ENCODE measurements around the gene ADRA2C. TPM values are rescaled to one million over a fixed set of nuclear protein-coding genes. Genes with fewer than 3 reads are reported as not detected.

The ADRA2C gene
- total and polyA plus RNA-seq, 8 donors, result 1.1 to 6.8 (median 3.0) TPM

DNA sequence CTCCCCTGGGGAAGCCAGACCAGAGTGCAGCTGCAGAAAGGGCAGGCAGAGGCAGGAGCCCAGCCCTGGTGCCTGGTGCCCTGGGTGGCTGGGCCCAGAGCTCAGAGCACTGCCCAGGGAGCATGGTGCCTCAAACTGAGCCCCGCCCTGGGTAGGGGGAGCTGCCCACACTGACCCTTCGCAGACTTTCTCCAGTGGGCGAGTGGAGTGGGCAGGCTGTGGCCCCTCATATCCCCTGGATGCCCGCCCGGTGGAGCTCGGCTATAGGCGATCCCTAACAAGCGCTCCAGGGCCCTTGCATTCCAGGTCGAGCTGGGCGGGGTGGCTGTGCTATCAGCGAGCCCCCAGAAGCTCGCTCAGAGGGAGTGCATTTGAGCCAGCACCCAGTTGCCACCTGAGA lies 17.1 kb upstream of the ADRA2C start:
- no peaks in the 10 kb centered on the region for H3K36me3 ChIP-seq
- H3K4me3 ChIP-seq, result no peak overlapping the region
- ATAC-seq, result no peak
- intact Hi-C loops (cut with DNase I), result no loop called here
- no peak overlapping the region for H3K27ac ChIP-seq
- DNase-seq, result peak in 1 of 6 donors; percentile 22
- FAIRE-seq, result no peak
- H3K27me3 ChIP-seq, result no peaks in the 10 kb centered on the region
- WGBS, 2 donors, result 57 to 64% methylated on average over 12 of the region's 12 CpGs
- TF ChIP-seq, protein P1, sequence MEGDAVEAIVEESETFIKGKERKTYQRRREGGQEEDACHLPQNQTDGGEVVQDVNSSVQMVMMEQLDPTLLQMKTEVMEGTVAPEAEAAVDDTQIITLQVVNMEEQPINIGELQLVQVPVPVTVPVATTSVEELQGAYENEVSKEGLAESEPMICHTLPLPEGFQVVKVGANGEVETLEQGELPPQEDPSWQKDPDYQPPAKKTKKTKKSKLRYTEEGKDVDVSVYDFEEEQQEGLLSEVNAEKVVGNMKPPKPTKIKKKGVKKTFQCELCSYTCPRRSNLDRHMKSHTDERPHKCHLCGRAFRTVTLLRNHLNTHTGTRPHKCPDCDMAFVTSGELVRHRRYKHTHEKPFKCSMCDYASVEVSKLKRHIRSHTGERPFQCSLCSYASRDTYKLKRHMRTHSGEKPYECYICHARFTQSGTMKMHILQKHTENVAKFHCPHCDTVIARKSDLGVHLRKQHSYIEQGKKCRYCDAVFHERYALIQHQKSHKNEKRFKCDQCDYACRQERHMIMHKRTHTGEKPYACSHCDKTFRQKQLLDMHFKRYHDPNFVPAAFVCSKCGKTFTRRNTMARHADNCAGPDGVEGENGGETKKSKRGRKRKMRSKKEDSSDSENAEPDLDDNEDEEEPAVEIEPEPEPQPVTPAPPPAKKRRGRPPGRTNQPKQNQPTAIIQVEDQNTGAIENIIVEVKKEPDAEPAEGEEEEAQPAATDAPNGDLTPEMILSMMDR (IDR thresholded peaks at IDR 0.05), result no peak
- no peaks in the 10 kb centered on the region for H3K4me1 ChIP-seq
- H3K9me3 ChIP-seq, result no peaks in the 10 kb centered on the region

DNA sequence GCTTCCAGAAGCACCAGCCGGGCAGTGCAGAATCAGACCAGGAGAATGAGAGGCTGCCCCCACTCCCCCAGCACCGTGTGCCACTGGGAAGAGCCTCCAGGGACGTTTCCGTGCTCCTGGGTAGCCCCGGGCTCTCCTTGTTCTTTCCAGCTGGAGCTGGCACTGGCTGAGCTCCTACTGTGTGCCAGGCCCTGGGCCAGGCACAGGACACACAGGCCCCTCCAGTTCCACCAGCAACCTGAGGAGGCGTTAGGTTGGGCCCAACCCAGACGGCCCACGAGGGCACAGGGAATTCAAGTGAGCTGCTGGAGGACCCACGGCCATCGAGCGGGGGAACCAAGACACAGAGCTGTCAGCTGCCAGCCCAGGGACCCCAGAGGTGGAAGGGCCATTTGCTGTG lies 15.9 kb upstream of the ADRA2C start:
- FAIRE-seq (no peak), ATAC-seq (no peak), DNase-seq (peak in 2 of 6 donors; percentile 8 to 45)
- Histone ChIP-seq H3K27me3 (no peaks in the 10 kb centered on the region), H3K27ac (no peak overlapping the region), H3K4me1 (no peaks in the 10 kb centered on the region), H3K4me3 (no peak overlapping the region), H3K36me3 (no peaks in the 10 kb centered on the region), H3K9me3 (no peaks in the 10 kb centered on the region)
- 52 to 66% methylated on average over 10 to 11 of the region's 11 CpGs for WGBS, 2 donors
- intact Hi-C loops (cut with DNase I), result loop anchor here in 1 of 3 donors (10.0 kb wide), 1 partner anchor 124 kb away; no protein-coding TSS in a partner anchor
- TF ChIP-seq, protein P1 (IDR thresholded peaks at IDR 0.05), result no peak

DNA sequence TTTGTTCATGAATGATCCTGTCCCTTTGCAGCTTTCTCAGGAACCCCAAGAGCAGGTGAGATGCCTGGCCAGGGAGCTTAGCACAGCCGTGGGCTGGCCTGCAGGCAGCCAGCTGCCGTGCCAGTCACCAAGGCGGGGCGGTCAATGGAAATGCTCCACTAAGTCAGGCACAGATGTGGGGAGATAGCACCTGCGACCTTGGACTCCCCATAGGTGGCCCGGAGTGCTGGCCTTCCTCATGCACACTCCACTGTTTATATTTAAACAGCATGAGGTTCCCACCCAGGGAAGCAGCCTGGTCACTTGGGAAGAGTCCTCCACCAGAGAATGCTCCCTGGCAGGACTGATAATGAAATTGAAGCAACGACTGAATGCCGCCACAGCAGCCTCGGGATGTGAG lies 14.2 kb upstream of the ADRA2C start:
- no peak for FAIRE-seq
- no peaks in the 10 kb centered on the region for H3K27me3 ChIP-seq

GRCh38 chr4:3753726-3754412 lies 12.3 kb upstream of the ADRA2C start:
- no peaks in the 10 kb centered on the region for H3K27me3 ChIP-seq
- H3K9me3 ChIP-seq, result no peaks in the 10 kb centered on the region
- H3K4me1 ChIP-seq, result no peaks in the 10 kb centered on the region
- 53% methylated on average over 17 to 19 of the region's 19 CpGs for WGBS, 2 donors
- intact Hi-C loops (cut with DNase I), result loop anchor here in 1 of 3 donors (10.0 kb wide), 1 partner anchor 121 kb away; no protein-coding TSS in a partner anchor
- ATAC-seq (no peak), FAIRE-seq (no peak), DNase-seq (no peak)
- no peak overlapping the region for H3K4me3 ChIP-seq
- no peaks in the 10 kb centered on the region for H3K36me3 ChIP-seq
- no peak overlapping the region for H3K27ac ChIP-seq
- TF ChIP-seq, protein P1 (IDR thresholded peaks at IDR 0.05), result no peak

More for the DNA sequence above, 14.2 kb upstream of the ADRA2C start:
- H3K9me3 ChIP-seq, result no peaks in the 10 kb centered on the region
- TF ChIP-seq, protein P1 (IDR thresholded peaks at IDR 0.05), result no peak
- no peaks in the 10 kb centered on the region for H3K36me3 ChIP-seq
- intact Hi-C loops (cut with DNase I), result loop anchor here in 1 of 3 donors (10.0 kb wide), 1 partner anchor 123 kb away; no protein-coding TSS in a partner anchor
- H3K4me1 ChIP-seq, result no peaks in the 10 kb centered on the region
- whole genome bisulfite sequencing, 2 donors, result 43 to 52% methylated on average over 9 of the region's 9 CpGs
- DNase-seq, result no peak
- no peak for ATAC-seq
- no peak overlapping the region for H3K4me3 ChIP-seq
- no peak overlapping the region for H3K27ac ChIP-seq

All from pancreas (tissue), 10 donors.